GM12874 (cell line): ENCODE data around the gene OCEL1.

ENCODE experiments used
- CTCF ChIP-seq: IDR thresholded peaks from 2 replicates; pipeline ENCODE4 v1.5.1; 2011; ENCODE audit warnings: low read depth, mild to moderate bottlenecking, control low read depth, low read length, moderate library complexity; ENCODE audit not compliant: insufficient read depth

Gene OCEL1

GRCh38 chr19:17202249-17202648, 23.8 kb upstream of the OCEL1 start:
- TF ChIP-seq CTCF: no peak

- TF ChIP-seq CTCF: no peak
Measured at GRCh38 chr19:17202713-17203112, 23.3 kb upstream of the OCEL1 start.

GRCh38 chr19:17205237-17206140, 20.5 kb upstream of the OCEL1 start:
- TF ChIP-seq CTCF: peak; percentile 80

GRCh38 chr19:17206736-17207581, 19.1 kb upstream of the OCEL1 start:
- TF ChIP-seq CTCF: no peak

- TF ChIP-seq CTCF: no peak
Measured at GRCh38 chr19:17209126-17210036, 16.6 kb upstream of the OCEL1 start.

- TF ChIP-seq CTCF: no peak
Measured at GRCh38 chr19:17210296-17210695, 15.7 kb upstream of the OCEL1 start.
